Erythroblast (primary cell): ENCODE data around the gene MYO1D.
"Not testable (repeated sequence)": the region's sequence is repeated elsewhere in the genome, so short reads cannot be mapped to it uniquely, and the experiment has no call there.

Experiments used
- GATA1 ChIP-seq: IDR thresholded peaks from 2 replicates; pipeline ENCODE4 v1.6.1; 2011; ENCODE audit warnings: low read depth, mild to moderate bottlenecking, control low read depth, low read length, moderate library complexity
- POLR2A ChIP-seq: IDR thresholded peaks from 2 replicates; pipeline ENCODE4 v1.6.1; 2011; ENCODE audit warnings: mild to moderate bottlenecking, low read length

DNA sequence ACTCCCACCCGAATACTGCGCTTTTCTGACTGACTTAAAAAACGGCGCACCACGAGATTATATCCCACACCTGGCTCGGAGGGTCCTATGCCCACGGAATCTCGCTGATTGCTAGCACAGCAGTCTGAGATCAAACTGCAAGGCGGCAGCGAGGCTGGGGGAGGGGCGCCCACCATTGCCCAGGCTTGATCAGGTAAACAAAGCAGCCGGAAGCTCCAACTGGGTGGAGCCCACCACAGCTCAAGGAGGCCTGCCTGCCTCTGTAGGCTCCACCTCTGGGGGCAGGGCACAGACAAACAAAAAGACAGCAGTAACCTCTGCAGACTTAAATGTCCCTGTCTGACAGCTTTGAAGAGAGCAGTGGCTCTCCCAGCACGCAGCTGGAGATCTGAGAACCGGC is 10.5 kb upstream of the MYO1D start:
- TF ChIP-seq POLR2A, GATA1: not testable (repeated sequence)
